Fibroblast of villous mesenchyme (primary cell): ENCODE data around the gene DNAJC1. TPM values are rescaled to one million over a fixed set of nuclear protein-coding genes. Genes with fewer than 3 reads are reported as not detected.

Experiments
- DNase-seq: peaks from one replicate; pipeline ENCODE4 v3.0.0-alpha.2; 2010; ENCODE audit warnings: low read depth
- H3K4me3 ChIP-seq: 2 replicates; pipeline ENCODE4 v1.5.1; 2011; ENCODE audit warnings: low read depth, mild to moderate bottlenecking, low read length
- small RNA-seq: library from RNA; depleted of rRNA; stranded (forward); fragments of <200 nt; gene quantifications from one replicate; pipeline ENCODE3, GENCODE V24; 2012
- total RNA-seq: library from RNA; depleted of rRNA; stranded (reverse); fragments of >200 nt; gene quantifications from 2 replicates; pipeline ENCODE4 v1.2.3, GENCODE V29; 2012
- TF ChIP-seq, protein P1 (sequence below): IDR thresholded peaks from 2 replicates; pipeline ENCODE4 v1.5.1; 2012; ENCODE audit warnings: low read depth, mild to moderate bottlenecking, low read length; ENCODE audit not compliant: insufficient read depth

The DNAJC1 gene
- total RNA-seq, 1 donor, result 53.5 TPM

DNA sequence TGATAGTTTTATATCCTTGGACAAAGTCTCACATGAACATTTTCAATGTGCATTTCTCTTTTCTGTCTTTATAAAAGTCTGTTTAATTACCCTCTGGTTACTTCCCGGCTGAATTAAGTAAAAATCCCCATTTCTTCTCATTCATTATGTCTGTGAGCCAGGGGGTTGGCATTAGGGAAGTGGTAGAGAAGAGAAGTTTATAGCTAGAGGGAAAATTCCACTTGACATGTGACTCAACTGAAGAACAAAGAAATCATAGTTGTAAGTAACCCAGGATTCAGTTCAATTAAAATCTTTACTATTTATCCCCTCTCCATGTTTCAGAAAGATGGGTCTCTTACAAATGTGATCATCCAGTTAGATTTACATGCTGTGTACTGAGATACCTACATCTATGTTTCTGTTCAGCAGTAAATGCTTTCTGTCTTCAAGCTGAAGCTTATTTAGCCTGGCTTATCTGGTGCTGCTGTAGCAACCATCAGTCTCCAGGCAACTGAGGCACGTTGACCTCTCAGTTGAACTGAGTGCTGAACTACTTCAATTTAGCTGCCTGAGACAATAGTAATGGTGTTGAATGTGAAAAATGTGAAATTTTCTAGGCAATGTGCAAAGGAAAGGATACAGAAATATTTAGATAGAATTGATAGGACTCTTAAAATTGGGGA, 287.9 kb downstream of the DNAJC1 start:
- TF ChIP-seq, protein P1, sequence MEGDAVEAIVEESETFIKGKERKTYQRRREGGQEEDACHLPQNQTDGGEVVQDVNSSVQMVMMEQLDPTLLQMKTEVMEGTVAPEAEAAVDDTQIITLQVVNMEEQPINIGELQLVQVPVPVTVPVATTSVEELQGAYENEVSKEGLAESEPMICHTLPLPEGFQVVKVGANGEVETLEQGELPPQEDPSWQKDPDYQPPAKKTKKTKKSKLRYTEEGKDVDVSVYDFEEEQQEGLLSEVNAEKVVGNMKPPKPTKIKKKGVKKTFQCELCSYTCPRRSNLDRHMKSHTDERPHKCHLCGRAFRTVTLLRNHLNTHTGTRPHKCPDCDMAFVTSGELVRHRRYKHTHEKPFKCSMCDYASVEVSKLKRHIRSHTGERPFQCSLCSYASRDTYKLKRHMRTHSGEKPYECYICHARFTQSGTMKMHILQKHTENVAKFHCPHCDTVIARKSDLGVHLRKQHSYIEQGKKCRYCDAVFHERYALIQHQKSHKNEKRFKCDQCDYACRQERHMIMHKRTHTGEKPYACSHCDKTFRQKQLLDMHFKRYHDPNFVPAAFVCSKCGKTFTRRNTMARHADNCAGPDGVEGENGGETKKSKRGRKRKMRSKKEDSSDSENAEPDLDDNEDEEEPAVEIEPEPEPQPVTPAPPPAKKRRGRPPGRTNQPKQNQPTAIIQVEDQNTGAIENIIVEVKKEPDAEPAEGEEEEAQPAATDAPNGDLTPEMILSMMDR, result no peak

DNA sequence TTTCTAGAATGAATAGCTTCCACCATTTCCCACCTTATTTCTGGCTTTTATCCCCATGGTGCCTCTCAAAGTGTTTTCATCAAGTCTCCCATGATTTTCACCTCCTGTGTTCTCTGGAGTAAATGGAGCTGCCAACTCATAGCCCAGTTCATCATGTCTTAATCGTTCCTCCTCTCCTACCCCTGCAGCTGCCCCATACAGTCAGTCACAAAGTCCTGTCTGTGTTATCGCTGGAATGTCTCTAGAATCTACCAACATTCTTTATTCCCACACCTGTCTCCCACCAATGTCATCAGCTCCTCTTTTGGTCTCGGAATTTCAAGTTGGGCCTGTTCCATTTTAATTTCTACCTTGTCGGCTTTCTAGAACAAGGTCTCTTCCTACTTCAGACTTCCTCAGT, 290.6 kb downstream of the DNAJC1 start:
- TF ChIP-seq, protein P1, result no peak
- no peak overlapping the region for H3K4me3 ChIP-seq
- no peak for DNase-seq

More for the DNA sequence above, 287.9 kb downstream of the DNAJC1 start:
- no peak overlapping the region for H3K4me3 ChIP-seq
- DNase-seq, result peak; percentile 14

DNA sequence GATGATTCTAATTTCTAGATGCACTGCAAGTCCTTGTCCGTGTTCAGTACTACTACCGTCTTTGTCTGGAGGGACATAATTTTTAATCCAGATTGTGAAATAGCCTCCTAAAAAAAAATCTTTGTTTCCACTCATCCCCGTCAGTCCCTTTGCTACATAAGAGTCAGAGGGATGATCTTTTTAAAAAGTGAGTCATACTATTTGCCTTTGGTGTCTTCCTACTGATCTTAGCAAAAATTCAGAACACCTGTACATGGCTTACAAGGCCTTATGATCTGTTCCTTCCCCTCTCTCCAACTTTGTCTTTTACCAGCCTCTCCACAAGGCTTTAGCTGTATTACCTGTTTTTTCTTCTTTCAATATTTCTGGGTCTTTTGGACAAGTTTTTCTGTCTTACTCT, 296.0 kb downstream of the DNAJC1 start:
- no peak overlapping the region for H3K4me3 ChIP-seq
- TF ChIP-seq, protein P1, result no peak
- DNase-seq, result no peak

Small RNA genes within 50 kb of the gene (small RNA-seq; reads per million reads assigned to genes)
- gene RN7SKP219 (not detected), gene RN7SKP37 (not detected)

Other genes starting within 250 kb of the DNAJC1 start
- not detected in 2 replicates for gene EBLN1, start 214.3 kb upstream of the DNAJC1 start, total RNA-seq